Upper lobe of right lung (tissue), 1 donor: Measurements from ENCODE around the gene GNMT. TPM values are rescaled to one million over a fixed set of nuclear protein-coding genes. Genes with fewer than 3 reads are reported as not detected.

Experiments
- ATAC-seq: fragments of 200-7000 bp; cut with Tn5 transposase; one replicate; pipeline ENCODE4 v1.9.1; 2020; ENCODE audit warnings: mild to moderate bottlenecking, moderate library complexity
- DNase-seq: peaks from one replicate; pipeline ENCODE4 v3.0.0-alpha.2; 2020
- H3K27ac ChIP-seq: fragments of 200-600 bp; one replicate; pipeline ENCODE4 v1.8.0; 2022
- H3K27me3 ChIP-seq: fragments of 200-600 bp; one replicate; pipeline ENCODE4 v1.8.0; 2022; ENCODE audit warnings: mild to moderate bottlenecking
- H3K36me3 ChIP-seq: fragments of 200-600 bp; one replicate; pipeline ENCODE4 v1.8.0; 2022
- H3K4me1 ChIP-seq: fragments of 200-600 bp; one replicate; pipeline ENCODE4 v1.8.0; 2022
- H3K4me3 ChIP-seq: fragments of 200-600 bp; one replicate; pipeline ENCODE4 v1.8.0; 2022; ENCODE audit warnings: mild to moderate bottlenecking
- H3K9me3 ChIP-seq: fragments of 200-600 bp; one replicate; pipeline ENCODE4 v1.8.0; 2022
- intact Hi-C: fragments of 100-400 bp; cut with DNase I; formaldehyde crosslinking; loops from one replicate; pipeline ENCODE4 v1.11.0; 2022
- total RNA-seq: library from RNA; stranded (reverse); fragmentation: NEBNext Ultra II Directional; extraction: Animal tissue kit (Norgen Biotek cat#: 25700); gene quantifications from one replicate; pipeline ENCODE4 v1.2.1, GENCODE V29; 2021
- TF ChIP-seq, protein P1 (sequence below): fragments of 200-600 bp; IDR thresholded peaks from one replicate; pipeline ENCODE4 v1.8.0; 2022; ENCODE audit warnings: antibody characterized with exemption
- donor health status: DM: no; HTN: yes; CAD: no; lungs with severe emphysema.

GNMT gene
- total RNA-seq, 1 donor from 2014 or later: 1.4 TPM

DNA sequence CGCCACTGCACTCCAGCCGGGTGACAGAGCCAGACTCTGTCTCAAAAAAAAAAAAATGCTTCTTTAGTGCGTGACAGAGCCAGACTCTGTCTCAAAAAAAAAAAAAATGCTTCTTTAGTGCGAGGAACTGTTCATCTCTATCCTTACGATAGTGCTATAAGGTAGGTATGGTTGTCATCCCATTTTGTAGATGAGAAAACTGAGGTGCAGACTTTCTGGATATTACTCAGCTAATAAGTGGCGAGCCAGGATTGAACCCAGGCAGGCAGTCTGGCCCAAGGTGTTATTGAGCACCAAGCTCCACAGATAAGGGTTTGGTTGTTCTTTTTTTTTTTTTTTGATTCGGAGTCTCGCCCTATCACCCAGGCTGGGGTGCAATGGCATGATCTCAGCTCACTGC, 41.3 kb downstream of the GNMT start:
- Histone ChIP-seq H3K4me3 (no peak overlapping the region), H3K27me3 (no peaks in the 10 kb centered on the region), H3K9me3 (no peaks in the 10 kb centered on the region), H3K36me3 (peaks cover 4% of the 10 kb centered on the region), H3K27ac (no peak overlapping the region), H3K4me1 (no peaks in the 10 kb centered on the region)
- intact Hi-C loops: no loop called here
- no peak for ATAC-seq
- TF ChIP-seq, protein P1, sequence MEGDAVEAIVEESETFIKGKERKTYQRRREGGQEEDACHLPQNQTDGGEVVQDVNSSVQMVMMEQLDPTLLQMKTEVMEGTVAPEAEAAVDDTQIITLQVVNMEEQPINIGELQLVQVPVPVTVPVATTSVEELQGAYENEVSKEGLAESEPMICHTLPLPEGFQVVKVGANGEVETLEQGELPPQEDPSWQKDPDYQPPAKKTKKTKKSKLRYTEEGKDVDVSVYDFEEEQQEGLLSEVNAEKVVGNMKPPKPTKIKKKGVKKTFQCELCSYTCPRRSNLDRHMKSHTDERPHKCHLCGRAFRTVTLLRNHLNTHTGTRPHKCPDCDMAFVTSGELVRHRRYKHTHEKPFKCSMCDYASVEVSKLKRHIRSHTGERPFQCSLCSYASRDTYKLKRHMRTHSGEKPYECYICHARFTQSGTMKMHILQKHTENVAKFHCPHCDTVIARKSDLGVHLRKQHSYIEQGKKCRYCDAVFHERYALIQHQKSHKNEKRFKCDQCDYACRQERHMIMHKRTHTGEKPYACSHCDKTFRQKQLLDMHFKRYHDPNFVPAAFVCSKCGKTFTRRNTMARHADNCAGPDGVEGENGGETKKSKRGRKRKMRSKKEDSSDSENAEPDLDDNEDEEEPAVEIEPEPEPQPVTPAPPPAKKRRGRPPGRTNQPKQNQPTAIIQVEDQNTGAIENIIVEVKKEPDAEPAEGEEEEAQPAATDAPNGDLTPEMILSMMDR: no peak
- DNase-seq: no peak

DNA sequence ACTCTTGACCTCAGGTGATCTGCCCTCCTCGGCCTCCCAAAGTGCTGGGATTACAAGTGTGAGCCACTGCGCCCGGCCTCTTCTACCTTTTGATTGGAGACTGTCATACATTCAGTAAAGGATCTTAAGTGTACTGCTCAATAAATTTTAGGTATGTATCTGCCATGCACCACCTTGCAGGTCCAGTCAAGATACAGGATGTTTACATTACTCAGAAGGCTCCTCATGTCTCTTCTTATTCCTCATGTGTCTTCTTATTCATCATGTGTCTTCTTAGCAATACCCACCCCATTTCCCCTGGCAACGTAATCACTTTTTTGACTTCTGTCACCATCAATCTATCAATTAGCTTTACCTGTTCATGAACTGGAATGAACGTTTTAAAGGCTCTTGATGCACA, 45.3 kb downstream of the GNMT start:
- DNase-seq (no peak), ATAC-seq (no peak)
- intact Hi-C loops: no loop called here
- Histone ChIP-seq H3K9me3 (no peaks in the 10 kb centered on the region), H3K4me3 (no peak overlapping the region), H3K4me1 (no peaks in the 10 kb centered on the region), H3K27ac (no peak overlapping the region), H3K27me3 (no peaks in the 10 kb centered on the region), H3K36me3 (peaks cover 43% of the 10 kb centered on the region)
- TF ChIP-seq, protein P1: no peak

DNA sequence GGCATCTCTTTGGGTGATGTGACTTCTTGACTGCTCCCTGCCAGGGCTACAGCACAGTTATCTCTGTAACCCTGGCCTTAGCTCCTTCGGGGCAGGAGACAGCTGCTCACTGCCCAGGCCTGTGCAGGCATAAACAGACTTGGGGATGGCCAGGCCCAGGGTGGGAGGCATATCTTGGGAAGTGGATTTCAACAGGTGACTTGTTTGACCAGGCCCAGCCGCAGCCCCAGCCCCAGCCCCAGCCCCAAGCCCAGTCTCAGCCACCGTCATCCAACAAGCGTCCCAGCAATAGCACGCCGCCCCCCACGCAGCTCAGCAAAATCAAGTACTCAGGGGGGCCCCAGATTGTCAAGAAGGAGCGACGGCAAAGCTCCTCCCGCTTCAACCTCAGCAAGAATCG, 45.7 kb downstream of the GNMT start:
- H3K27ac ChIP-seq: no peak overlapping the region
- H3K36me3 ChIP-seq: peaks cover 47% of the 10 kb centered on the region
- DNase-seq: no peak
- no peaks in the 10 kb centered on the region for H3K9me3 ChIP-seq
- TF ChIP-seq, protein P1: no peak
- H3K4me3 ChIP-seq: no peak overlapping the region
- intact Hi-C loops: no loop called here
- ATAC-seq: no peak
- H3K4me1 ChIP-seq: no peaks in the 10 kb centered on the region
- no peaks in the 10 kb centered on the region for H3K27me3 ChIP-seq

DNA sequence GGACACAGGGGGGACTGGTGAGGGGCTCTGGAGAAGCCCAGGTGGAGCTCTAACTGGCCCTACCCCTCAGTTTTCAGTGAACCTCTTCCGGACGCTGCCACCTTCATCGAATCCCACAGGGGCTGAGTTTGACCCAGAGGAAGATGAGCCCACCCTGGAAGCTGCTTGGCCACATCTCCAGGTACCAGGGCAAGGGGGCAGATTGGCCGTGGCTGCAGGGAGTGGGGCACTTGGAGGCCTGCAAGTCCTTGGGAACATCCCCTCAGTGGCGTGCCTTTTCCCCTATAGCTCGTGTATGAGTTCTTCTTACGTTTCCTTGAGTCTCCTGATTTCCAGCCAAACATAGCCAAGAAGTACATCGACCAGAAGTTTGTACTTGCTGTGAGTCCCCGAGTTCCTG, 46.6 kb downstream of the GNMT start:
- intact Hi-C loops: no loop called here
- ATAC-seq (no peak), DNase-seq (no peak)
- TF ChIP-seq, protein P1: no peak
- Histone ChIP-seq H3K4me1 (no peaks in the 10 kb centered on the region), H3K36me3 (peaks cover 56% of the 10 kb centered on the region), H3K9me3 (no peaks in the 10 kb centered on the region), H3K27ac (no peak overlapping the region), H3K27me3 (no peaks in the 10 kb centered on the region), H3K4me3 (no peak overlapping the region)

DNA sequence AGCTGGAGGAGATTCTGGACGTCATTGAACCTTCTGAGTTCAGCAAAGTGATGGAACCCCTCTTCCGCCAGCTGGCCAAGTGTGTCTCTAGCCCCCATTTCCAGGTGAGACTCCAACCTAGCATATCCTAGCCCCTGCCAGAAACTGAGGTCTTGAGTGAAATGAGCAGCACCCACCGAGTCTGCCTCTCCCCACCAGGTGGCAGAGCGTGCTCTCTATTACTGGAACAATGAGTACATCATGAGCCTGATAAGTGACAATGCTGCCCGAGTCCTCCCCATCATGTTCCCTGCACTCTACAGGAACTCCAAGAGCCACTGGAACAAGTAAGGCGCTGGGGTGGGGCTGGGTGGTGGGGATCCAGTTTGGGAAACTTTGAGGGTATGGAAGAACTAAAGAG, 48.6 kb downstream of the GNMT start:
- H3K27ac ChIP-seq: no peak overlapping the region
- H3K27me3 ChIP-seq: no peaks in the 10 kb centered on the region
- ATAC-seq (no peak), DNase-seq (no peak)
- peaks cover 58% of the 10 kb centered on the region for H3K36me3 ChIP-seq
- peaks cover 10% of the 10 kb centered on the region for H3K4me1 ChIP-seq
- H3K9me3 ChIP-seq: no peaks in the 10 kb centered on the region
- no peak overlapping the region for H3K4me3 ChIP-seq
- TF ChIP-seq, protein P1: peak; percentile 20
- intact Hi-C loops: no loop called here

DNA sequence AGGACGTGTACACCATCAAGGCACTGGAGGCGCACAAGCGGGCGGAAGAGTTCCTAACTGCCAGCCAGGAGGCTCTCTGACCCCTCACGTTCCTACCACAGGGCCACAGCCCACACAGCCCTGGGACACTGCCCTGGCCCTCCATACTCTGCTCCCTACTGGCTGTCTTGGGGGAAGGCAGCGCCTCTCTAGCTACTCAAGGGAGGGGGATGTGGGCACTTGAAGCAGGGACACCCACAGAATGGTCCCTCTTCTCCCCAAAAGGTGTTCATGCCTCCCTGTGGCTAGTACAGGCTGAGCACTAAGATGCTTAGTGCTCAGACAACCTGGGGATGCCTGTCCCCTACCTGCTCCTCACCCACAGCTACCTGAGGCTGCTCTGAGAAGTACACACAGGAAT, 50.7 kb downstream of the GNMT start:
- ATAC-seq (no peak), DNase-seq (no peak)
- no peaks in the 10 kb centered on the region for H3K9me3 ChIP-seq
- peaks cover 25% of the 10 kb centered on the region for H3K4me1 ChIP-seq
- intact Hi-C loops: no loop called here
- no peaks in the 10 kb centered on the region for H3K27me3 ChIP-seq
- H3K36me3 ChIP-seq: peaks cover 58% of the 10 kb centered on the region
- H3K27ac ChIP-seq: no peak overlapping the region
- TF ChIP-seq, protein P1: no peak
- H3K4me3 ChIP-seq: no peak overlapping the region
